GM19035 (cell line): ENCODE results near the gene PANX2.

ENCODE experiments used
- ATAC-seq: cut with Tn5 transposase; IDR thresholded peaks from one replicate; pipeline ENCODE4 v1.9.1; 2021; ENCODE audit not compliant: unreplicated experiment

Gene PANX2

DNA sequence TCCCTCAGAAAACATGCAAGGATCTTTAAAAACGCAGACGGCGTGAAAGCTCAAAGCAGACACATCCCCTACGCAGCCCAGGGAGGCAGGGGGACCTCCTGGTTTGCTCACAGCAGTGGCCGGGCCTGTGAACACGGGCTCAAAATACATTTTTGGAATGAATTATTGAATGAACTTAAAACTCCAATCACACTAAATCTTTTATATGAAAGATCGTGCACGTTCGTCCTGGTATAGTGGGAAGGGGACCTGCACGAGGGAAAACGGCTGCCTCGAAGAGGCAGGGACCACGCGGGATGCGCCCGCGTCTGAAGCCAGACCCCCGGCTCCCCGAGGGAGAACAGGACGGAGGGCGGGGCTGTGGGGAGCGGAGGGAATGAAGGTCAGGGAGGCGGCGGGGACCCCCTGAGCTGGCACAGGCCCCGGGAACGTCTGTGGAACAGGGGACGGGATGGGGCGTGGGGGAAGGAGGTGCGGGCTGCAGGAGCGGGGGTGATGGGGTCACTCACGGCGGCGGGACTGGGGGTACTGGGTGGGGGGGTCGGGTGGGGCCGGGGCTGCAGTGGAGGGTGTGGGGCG lies 1.3 kb upstream of the PANX2 start:
- no peak for ATAC-seq

GRCh38 chr22:50169774-50170341 lies 673 bp upstream of the PANX2 start:
- no peak for ATAC-seq

GRCh38 chr22:50171319-50171964 lies 911 bp downstream of the PANX2 start:
- no peak for ATAC-seq

- ATAC-seq = no peak
These were observed 1.5 kb downstream of the PANX2 start for GRCh38 chr22:50171965-50172421.

DNA sequence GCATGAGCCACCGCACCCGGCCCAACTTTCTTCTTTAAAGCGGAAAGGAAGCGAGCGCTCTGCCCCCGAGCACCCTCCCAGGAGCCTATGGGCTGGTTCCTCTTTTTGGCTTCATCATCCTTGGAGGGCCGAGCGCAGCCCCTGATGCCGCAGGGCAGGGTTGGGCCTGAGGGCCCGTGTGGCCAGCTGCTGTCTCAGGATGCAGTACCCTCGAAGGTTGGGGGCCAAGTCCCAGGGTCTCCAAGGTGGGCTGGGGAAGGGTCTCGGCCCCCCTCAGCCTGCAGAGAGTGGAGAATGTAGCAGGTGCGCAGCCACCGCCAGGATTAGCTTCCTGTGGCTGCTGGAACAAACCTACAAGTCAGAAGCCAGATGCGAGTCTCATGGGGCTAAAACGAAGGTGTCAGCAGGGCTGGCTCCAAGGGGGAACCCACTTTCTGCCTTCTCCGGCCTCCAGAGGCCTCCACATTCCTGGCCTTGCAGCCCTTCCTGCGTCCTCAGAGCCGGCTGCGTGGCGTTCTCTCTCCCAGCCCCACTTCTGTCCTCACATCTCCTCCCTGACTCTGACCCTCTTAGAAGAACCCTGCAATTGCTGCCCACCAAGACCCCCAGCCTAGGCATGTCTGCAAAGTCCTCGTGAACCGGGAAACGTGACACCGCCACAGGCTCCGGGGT lies 2.9 kb downstream of the PANX2 start:
- ATAC-seq = no peak

- no peak for ATAC-seq
These were observed 3.4 kb downstream of the PANX2 start for GRCh38 chr22:50173983-50174355.

DNA sequence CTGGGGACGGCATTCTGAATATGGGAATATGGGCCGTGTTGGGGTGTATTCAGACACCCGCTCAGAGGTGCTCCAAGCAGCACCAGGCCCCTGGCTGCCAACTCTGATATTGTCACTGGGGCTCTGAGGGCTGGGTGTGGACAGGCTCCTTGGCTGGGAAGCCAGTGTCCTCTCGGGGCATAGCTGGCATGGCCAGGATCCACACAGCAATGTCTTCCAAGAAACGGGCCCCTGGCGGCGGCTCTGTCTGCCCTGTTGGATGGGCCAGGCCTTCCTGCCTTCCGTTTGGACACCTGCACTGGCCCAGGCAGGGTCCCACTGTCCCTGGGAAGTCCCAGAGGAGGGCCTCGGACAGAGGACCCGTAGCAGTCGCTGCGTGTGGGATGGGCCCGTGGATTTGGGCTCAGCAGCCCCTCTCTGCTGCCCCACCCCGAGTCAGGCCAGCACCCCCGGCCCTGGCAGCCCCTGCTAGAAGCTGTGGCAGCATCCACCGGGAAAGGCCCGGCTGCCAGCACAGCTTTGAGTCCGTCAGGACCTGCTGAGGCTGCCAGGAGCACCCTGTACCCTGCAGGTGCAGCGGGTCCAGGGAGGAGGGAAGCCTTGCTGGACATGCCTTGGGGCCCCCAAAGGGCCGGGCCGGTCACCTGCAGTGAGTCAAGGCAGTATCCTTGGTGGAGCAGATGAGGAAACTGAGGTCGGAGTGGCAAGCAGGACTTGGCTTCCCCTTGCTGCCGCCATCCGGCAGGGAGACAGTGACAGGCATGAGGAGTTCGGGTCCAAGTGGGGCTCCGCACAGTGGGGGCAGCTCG lies 4.1 kb downstream of the PANX2 start:
- no peak for ATAC-seq

- ATAC-seq = no peak
These were observed 4.6 kb downstream of the PANX2 start for GRCh38 chr22:50175191-50175461.

- no peak for ATAC-seq
These were observed 5.7 kb downstream of the PANX2 start for GRCh38 chr22:50175921-50176849.

DNA sequence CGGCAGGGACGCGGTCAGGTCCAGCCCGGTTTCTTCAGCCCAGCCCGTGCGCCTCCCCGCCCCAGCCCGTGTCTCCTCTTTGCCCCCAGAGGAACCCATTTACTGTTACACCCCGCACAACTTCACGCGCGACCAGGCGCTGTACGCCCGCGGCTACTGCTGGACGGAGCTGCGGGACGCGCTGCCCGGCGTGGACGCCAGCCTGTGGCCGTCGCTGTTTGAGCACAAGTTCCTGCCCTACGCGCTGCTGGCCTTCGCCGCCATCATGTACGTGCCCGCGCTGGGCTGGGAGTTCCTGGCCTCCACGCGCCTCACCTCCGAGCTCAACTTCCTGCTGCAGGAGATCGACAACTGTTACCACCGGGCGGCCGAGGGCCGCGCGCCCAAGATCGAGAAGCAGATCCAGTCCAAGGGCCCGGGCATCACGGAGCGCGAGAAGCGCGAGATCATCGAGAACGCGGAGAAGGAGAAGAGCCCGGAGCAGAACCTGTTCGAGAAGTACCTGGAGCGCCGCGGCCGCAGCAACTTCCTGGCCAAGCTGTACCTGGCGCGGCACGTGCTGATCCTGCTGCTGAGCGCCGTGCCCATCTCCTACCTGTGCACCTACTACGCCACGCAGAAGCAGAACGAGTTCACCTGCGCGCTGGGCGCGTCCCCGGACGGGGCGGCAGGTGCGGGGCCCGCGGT lies 6.5 kb downstream of the PANX2 start:
- ATAC-seq = no peak

GRCh38 chr22:50177537-50178470 lies 7.3 kb downstream of the PANX2 start:
- ATAC-seq = no peak

DNA sequence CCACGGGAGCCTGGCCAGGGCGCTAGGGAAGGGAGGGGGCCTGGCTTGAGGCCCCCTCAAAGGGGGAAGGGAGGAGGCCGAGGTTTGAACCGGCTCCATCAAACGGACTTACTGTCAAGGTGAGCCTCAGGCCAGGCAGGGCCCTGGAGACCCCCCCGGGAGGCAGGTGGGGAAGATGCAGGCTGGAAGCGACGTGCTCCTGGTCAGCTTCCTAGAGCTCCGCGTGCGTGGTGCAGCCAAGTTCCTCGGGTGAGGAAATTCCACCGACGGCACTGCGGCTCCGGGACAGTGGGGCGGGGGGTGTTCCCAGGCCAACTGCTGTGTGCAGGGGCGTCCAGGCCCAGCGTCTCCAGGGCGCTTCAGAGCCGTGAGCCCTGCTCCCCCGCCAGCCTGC lies 7.9 kb downstream of the PANX2 start:
- ATAC-seq = no peak

- no peak for ATAC-seq
These were observed 8.6 kb downstream of the PANX2 start for GRCh38 chr22:50178871-50179869.

GRCh38 chr22:50179937-50180726 lies 9.6 kb downstream of the PANX2 start:
- ATAC-seq = no peak

DNA sequence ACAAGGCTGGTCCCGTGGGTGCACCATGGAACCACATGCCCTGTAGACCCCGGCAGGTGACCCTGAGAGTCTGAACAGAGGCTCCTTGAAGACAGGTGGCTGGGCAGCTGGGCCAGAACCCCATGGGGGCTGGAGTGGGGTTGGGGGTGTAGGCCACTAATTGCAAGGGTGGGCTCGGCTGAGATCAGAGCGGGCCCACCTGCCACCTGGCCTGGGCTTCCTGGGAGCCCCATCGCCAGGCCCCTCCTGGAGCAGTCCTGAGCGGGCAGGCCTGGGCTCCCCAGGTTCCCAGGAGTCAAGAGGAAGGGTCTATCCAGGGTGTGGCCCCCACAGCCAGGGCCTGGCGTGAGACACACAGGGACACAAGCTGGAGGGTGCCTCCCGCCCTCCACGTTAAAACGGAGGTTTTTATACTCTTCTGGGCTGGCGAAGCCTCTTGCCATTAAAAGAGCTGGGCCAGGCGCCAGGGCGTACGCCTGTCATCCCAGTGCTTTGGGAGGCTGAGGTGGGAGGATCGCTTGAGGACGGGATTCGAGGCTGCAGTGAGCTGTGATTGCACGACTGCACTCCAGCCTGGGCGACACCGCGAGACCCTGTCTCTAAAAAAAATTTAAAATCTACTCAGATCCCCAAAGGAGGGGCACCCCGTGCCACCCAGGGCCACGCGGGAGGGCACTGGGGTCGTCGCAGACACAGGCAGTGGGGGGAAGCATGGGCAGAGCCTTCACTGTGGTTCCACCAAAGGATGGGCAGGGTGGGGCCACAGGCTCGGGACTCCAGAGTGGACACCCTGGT lies 10.4 kb downstream of the PANX2 start:
- no peak for ATAC-seq
